Suppressor macrophage treated with lipopolysaccharide for 1 hour (primary cell): ENCODE results near the gene STX4.
A peak's percentile ranks its signal among the peaks of the same experiment; 100 is the strongest.

ENCODE experiments used
- DNase-seq, 3 donors: peaks; one replicate each; pipeline ENCODE4 v3.0.0-alpha.2; 2020 to 2022

Gene STX4, protein sequence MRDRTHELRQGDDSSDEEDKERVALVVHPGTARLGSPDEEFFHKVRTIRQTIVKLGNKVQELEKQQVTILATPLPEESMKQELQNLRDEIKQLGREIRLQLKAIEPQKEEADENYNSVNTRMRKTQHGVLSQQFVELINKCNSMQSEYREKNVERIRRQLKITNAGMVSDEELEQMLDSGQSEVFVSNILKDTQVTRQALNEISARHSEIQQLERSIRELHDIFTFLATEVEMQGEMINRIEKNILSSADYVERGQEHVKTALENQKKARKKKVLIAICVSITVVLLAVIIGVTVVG

DNA sequence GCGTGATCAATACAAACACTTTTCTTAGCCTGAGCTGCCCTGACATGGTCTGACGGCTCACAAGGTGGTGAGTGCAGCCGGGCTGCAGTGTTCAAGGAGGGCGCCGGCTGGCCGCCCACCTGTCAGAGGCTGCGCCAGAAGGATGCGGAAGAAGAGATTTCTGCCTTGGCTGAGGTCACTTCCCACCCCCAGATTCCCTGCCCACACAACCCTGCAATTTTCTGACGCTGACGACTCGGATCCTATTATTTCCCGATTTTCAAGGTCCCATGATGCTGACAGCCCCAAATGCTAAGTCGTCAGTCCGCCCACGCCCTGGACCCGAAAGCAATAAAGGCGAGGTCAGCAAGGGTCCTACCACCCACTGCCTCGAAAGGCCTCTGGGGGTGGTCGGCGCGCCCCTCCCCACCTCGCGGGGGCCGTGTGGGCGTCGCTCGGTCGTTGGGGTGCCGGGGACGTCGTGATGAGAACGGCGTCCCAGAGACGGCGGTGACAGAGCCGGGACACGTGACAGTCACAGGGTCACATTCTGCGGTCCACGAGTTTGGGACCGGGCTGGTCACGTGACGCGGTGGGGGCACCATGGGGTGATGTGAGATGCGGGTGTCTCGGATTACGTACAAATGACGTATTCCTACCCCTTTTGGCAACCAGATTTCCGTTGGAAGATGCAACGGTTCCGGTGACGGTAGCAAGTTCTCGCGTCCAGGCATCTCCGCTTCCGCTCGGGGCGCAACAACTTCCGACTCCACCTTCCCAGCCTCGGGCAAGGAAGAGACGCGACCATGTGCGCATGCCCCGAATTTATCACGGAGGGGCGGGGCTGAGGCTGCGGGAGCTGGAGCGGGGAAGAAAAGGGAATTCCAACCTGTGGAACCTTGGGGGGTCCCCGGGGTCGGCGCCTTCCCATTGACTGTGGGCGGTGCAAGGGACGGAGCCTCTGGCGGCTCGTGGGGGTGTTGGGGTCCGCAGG lies at the start of gene STX4:
Gene STX4 (plus strand): TSS at position 823 of the 973 bp plus-strand sequence. CDS start 248 bp downstream, outside the sequence.
- peak; percentile 99 to 100 (median 100) for DNase-seq

DNA sequence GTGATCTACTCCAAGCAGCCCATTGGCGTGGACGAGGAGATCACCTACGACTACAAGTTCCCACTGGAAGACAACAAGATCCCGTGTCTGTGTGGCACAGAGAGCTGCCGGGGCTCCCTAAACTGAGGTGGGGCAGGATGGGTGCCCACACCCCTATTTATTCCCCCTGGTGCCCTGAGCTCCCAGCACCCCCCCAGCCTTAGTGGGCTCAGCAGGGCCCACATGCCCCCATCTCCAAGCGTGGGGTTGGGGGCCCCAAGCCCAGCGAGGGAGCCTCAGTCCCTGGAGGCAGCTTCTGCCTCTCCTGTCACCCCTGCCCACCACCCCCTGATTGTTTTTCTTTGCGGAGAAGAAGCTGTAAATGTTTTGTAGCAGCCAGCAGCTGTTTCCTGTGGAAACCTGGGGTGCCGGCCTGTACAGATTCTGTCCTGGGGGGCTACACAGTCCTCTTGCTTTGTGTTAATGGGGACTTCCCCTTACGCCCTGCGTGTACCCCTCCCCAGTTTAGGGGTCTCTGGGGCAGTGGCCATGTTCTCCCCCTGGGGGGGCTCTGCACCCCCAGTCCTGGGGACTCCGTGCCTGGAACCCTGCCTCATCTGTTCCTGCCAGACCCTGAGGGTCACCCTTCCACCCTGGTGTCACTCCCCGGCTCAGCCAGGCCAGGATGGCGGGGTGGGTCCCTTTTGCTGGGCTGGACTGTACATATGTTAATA lies 49.3 kb upstream of the STX4 start:
- DNase-seq = no peak

DNA sequence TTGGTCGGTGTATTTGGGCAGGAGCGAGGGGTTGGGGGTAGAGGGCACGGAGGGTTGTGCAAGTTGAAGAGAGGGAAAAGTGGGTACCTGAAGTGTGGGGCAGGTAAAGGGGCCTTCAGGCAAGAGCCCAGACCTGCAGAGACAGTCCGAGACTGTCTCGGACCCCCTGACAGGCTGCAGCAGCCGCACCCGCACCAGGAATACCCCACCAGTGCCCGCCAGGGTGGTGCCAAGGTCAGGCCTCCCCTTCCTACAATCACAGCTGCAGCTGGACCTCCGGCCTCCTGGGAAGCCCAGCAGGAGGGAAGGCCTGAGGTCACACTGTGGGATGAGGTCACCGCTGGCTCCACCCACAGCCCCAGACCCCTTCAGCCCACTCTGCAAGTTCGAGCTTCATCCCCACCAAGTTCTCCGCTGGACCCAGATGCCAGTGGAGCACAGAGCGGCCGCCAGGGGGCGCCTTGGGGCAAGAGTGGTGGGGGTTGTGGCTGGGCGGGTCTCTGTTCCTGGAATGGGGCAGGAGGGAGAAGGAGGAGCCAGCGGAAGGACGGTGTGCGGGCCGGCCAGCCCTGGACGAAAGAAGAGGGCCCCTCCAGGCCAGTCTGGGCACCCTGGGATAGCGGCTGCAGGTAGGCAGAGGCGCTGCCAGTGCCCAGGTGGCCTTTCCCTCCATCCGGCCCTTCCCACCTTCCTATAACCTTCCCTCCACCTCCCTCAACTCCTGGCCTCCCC lies 48.5 kb upstream of the STX4 start, which contains the start of gene HSD3B7:
Gene HSD3B7 (plus strand): TSS at position 539 of the 732 bp plus-strand sequence. CDS start 452 bp downstream, outside the sequence.
- DNase-seq = peak; percentile 83 to 96 (median 92)

DNA sequence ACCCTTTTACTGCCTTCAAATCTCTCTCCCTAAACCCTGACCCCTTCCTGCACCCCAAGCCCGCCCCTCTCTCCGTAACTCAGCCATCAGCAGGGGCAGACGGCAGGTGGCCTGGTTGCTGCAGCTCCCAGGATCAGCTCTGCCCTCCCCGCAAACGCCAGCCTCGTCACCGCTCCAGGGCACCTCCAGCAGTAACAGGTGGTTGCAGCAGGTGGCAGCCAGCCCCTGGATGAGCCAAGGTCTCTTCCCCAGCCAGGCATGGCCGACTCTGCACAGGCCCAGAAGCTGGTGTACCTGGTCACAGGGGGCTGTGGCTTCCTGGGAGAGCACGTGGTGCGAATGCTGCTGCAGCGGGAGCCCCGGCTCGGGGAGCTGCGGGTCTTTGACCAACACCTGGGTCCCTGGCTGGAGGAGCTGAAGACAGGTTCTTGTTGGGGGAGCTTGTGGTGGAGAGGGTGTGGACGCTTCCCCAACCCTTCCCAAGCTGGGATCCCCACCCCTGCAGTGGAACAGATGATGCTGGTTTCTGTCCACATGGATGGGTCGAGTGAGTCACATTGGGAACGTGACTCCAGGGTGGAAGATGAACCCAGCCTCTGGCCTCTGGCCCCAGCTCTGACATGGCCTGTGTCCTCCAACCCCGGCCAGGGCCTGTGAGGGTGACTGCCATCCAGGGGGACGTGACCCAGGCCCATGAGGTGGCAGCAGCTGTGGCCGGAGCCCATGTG lies 47.8 kb upstream of the STX4 start:
- DNase-seq = no peak

DNA sequence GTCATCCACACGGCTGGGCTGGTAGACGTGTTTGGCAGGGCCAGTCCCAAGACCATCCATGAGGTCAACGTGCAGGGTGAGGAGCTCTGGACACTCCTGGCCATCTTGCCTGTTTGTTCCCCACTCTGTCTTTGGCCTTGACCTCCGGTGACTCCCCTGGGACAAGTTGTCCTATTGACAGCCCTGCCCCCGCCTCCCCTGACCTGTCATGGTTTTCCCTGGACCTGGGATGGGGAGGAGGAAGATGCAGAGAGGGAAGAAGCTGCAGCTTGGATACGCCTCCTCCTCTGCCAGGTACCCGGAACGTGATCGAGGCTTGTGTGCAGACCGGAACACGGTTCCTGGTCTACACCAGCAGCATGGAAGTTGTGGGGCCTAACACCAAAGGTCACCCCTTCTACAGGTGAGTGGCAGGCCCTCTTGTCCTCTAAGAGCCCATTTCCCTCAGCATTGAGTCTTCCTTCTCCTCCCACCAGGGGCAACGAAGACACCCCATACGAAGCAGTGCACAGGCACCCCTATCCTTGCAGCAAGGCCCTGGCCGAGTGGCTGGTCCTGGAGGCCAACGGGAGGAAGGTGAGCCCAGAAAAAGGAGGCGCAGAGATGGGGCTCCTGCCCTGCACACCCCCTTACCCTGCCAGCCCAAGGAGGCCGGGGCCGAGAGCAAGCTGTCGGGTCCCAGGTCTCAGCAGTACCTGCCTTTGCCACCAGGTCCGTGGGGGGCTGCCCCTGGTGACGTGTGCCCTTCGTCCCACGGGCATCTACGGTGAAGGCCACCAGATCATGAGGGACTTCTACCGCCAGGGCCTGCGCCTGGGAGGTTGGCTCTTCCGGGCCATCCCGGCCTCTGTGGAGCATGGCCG lies 47.0 kb upstream of the STX4 start:
- DNase-seq = no peak

DNA sequence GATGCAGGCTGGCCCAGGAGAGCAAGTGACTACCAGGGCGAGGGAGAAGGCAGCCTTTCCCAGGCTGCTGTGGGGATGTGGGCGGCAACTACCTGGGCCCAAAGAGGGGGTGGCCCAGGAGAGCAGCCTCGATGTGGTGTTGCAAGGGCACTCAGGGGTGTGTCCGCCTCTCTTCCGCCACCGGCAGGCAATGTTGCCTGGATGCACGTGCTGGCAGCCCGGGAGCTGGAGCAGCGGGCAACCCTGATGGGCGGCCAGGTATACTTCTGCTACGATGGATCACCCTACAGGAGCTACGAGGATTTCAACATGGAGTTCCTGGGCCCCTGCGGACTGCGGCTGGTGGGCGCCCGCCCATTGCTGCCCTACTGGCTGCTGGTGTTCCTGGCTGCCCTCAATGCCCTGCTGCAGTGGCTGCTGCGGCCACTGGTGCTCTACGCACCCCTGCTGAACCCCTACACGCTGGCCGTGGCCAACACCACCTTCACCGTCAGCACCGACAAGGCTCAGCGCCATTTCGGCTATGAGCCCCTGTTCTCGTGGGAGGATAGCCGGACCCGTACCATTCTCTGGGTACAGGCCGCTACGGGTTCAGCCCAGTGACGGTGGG lies 45.7 kb upstream of the STX4 start:
- no peak for DNase-seq

DNA sequence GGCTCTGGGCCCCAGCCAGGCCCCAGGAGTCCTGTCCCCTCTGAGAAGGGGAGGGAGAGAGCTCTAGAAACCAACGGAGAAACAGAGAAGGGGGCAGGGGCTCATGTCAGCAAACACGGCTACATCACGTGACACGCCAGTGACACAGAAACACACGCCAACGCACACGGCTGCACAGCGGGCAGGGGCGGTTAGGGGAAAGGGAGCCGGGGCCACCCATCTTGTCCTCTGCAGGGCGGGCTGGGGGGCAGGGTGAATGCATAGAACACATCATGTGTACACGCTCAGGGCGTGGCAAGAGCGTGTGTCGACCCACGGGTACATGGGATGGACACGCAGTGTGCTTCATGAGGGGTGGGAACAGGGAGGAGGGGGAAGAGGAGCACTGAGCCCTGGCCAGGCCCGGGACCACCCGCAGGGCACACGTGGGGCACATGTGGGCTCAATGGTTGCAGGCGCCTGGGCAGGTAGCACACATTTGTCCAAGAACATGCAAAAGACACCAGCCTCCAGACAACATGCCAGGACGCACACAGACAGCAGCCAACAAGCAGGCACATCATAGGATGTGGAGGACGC lies 43.8 kb upstream of the STX4 start:
- DNase-seq = no peak

DNA sequence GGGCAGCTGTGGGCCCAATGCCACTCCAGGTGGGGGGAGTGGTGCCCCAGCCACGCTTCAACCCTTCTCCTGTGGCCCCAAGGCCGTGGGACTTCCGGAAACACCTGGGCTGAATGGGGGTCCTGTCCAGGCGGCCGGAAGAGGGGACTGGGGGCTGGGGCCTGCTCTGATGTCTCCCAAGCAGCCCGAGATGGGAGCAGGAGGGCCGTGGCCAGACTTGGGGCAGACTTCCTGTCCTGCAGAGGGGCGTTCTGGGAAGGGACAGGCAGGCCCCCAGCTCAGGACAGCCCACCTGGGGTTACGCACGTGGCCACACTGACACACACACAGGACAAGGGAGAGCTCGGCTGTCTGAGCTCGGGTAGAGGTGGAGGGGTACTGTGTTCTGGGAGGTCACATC lies 43.3 kb upstream of the STX4 start:
- no peak for DNase-seq

DNA sequence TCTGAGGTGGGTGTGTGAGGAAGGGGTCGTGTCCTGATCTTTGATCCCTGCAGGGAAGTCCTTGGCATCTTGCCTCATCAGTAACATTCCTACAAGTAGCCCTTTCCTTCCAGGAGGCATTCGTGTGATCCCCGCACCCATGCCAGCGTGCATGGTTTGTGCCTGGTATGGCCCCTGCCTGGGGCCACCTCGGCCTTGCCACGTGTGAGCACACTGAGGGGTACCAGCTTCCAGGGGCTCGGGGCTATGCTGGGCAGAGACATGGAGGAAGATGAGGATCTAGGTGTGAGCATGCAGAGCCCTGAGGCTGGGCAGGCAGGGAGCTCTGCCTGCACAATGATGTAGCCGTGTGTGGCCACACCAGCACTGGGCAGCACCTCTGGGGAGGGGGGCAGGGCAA lies 42.3 kb upstream of the STX4 start:
- no peak for DNase-seq

DNA sequence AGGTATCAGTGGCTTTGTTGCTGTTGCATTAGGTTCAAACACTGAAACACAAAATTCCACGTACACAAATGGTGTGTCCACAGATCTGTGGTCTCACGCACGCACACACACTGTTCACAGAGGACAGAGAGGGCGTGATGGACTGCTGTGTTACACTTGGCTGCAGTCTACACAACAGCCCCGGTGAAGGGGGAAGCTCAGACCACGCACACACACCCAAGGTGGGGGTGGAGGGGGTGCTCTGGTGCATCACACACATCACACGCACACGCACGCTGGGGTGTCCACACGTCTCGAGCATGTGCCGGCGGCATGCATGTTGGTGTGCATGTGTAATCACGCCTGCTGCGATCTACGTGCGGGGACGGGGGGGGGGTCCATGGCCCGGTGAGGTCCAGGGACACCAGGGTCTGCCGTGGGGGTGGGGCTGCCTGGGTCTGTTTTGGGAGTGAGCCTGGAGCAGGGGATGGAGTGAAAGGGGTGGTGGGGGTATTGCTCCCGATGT lies 41.0 kb upstream of the STX4 start:
- DNase-seq = no peak

DNA sequence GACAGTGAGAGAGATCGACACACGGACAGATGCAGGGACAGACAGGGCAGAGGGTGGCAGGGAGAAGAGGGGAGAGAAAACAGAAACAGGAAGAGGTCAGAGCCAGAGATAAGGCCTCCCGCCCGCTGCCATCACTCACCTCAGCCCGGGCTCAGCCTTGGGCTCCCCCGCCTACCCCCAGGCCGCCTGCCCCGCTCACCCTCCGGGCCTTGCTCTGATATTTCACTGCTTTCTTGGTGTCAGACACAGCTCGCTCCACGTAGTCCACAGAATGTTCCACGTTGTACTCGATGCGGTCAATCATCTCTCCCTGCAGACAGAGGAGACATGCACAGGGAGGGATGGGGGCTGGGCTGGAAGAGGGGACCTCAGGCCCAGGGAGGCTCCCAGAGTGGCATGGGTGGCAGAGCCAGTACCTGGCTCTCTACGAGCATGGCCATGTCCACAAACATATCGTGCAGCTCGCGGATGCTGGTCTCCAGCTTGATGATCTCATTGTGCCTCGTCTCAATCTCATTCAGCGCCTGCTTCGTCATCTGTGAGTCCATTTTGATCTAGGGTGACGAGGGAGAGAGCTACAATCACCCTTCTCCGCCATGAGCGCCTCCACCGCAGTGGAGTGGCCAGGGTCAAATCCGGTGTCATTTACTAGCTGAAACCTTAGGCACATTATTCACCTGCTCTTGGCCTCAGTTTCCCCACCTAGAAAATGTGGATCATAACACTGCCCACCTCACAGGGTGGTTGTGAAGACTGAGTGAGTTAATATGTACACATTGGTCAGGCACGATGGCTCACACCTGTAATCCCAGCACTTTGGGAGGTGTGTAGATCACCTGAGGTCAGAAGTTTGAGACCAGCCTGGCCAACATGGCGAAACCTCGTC lies 40.2 kb upstream of the STX4 start:
- DNase-seq = no peak

DNA sequence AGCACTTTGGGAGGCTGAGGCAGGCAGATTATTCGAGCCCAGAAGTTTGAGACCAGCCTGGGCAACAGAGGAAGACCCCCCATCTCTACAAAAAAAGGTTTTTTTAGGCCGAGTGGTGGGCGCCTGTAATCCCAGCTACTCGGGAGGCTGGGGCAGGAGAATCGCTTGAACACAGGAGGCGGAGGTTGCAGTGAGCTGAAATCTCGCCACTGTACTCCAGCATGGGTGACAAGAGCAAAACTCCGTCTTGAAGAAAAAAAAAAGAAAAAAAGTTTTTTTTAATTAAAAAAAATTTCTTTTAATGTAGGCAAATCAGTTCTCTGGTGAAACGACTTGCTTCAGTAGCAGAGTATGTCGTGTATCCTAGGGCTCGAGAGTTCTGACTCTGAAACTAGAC lies 37.4 kb upstream of the STX4 start:
- DNase-seq = no peak

DNA sequence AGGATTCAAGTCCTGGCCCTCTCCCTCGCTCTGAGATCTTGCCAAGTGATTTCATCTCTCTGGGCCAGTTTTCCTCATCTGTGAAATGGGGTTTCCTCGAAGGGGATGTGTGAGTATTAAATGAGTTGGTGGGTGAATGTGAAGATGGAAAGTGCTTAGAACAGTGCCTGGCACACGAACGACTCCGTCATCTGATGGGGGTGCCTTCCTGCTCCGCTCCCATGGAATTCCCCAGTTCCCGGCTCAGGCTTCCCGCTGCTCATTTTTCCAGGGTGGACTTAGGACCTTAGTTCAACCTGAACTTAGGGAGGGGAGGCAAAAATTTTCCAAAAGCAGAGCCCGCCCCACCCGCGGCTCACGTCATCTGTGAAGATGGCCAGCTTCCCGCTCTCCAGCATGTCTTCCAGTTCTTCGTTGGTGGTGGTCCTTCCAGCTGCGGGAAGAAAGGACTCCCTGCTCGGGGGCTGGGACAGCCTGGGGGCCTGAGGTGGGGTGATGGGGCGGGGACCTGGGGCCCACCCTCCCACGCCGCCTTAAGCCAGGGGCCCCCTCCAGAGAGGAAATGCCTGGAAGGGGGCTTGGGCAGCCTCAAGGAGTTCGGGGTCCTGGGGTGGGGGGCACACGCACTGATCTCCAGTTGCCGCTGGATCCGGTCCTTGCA lies 36.9 kb upstream of the STX4 start:
- DNase-seq = peak in 2 of 3 donors; percentile 24 to 30

DNA sequence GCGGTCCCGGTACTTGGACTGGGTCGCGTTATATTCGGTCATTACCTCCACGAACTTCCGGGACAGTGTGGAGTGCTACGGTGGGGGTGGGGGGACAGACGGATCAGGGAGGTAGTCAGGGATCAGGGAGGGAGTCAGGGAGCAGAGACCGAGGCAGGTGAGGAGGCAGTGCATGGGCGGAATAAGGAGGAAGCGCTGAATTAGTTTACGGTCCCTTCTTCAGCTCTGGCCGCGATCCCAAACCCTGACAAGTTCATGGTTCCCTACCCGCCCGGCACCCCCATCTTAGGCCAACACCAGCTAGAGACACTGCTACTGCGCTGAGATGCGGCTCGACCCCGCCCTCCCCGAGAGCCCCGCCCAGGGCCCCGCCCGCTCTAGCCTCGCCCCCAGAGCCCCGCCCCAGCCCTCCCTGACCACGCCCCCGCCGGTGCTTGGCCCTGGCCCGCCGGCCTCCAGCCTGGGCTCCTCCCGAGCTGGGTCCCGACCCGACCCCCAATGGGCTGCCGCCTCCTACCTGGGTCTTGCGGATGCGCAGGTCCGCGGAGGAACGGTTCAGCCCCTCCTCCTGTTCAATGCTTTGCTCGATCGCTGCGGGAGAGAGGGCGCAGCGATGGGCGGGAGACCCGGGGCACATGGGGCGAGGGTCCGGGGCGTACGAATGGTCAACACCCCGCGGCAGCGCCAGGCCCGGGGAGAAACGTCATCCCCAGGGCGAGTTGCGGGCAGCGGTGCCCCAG lies 36.2 kb upstream of the STX4 start:
- DNase-seq = peak; percentile 83 to 97 (median 94)

DNA sequence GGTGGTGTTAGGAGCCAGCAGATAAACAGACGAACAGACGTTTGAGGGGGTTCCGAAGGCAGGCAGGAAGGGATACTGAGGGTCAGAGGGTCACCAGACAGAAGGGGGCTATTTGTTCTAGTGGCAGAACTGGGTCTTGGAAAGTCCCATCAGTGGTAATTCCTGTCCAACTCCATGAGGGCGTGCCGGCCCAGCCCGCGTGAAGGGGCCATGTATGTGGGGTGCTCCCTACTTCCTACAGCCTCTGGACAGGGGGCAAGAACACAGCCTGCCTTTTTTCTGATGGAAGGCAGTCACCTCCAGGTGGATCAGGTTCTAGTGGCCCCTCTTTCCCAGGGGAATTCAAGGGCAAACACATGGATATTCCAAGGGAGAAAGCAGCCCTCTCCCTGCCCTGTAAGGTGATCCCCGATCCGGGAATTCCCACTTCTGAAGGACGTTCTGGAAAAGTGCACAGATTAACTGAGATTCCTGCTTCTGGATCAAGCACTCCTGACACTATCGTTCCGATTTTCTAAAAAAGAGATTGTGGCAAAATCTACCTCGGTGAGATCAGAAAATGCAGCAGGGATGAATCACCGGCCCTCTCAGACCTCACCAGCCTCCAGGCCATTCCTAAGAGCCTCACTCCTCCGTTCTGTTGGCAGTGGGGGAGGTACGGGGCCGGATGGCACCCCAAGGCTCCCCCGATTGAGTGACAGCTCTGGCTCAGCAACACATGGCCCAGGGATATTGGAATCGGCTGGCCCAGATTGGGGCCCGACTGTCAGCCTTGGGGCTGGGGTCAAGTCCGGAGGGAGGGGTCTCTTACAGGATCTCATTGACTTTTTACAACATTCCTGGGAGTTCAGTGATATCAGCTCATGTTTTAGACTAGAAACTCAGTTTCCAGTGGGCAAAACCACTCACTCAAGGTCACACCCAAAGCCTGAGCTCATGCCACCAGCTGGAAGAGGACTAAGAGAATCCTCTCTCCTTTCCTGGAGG lies 35.3 kb upstream of the STX4 start:
- peak; percentile 30 to 50 (median 37) for DNase-seq
